Liver (tissue), 9 donors: ENCODE results near the gene MFAP3L. TPM values are rescaled to one million over a fixed set of nuclear protein-coding genes. Genes with fewer than 3 reads are reported as not detected.

Source experiments
- DNase-seq: peaks from one replicate; pipeline ENCODE4 v3.0.0-alpha.2; 2017; ENCODE audit warnings: low spot score
- H3K27ac ChIP-seq, 2 donors: one replicate each; pipeline ENCODE4 v1.7.0; 2013; ENCODE audit warnings: inconsistent platforms in 2 of 2, low read length in 2 of 2, control low read depth in 1 of 2, low read depth in 1 of 2, mild to moderate bottlenecking in 1 of 2
- H3K27me3 ChIP-seq, 4 donors: one replicate each; pipeline versions ENCODE4 v1.6.1 to v1.7.0; 2013; ENCODE audit warnings: low read length in 3 of 4, inconsistent platforms in 1 of 4, mild to moderate bottlenecking in 1 of 4, moderate library complexity in 1 of 4; ENCODE audit not compliant: control insufficient read depth in 4 of 4, insufficient read depth in 4 of 4
- H3K36me3 ChIP-seq, 4 donors: one replicate each; pipeline versions ENCODE4 v1.6.1 to v1.7.0; 2013; ENCODE audit warnings: low read length in 3 of 4, mild to moderate bottlenecking in 3 of 4, low read depth in 1 of 4, moderate library complexity in 1 of 4; ENCODE audit not compliant: control insufficient read depth in 4 of 4, insufficient read depth in 3 of 4
- H3K4me1 ChIP-seq, 4 donors: one replicate each; pipeline versions ENCODE4 v1.6.1 to v1.7.0; 2013; ENCODE audit warnings: low read length in 3 of 4, mild to moderate bottlenecking in 3 of 4, moderate library complexity in 1 of 4; ENCODE audit not compliant: control insufficient read depth in 4 of 4, insufficient read depth in 4 of 4
- H3K4me3 ChIP-seq, 3 donors: one replicate each; pipeline versions ENCODE4 v1.6.1 to v1.7.0; 2013; ENCODE audit warnings: low read length in 3 of 3, control low read depth in 1 of 3, low read depth in 1 of 3, mild to moderate bottlenecking in 1 of 3
- H3K9ac ChIP-seq, 2 donors: one replicate each; pipeline ENCODE4 v1.7.0; 2013; ENCODE audit warnings: low read length in 2 of 2, mild to moderate bottlenecking in 2 of 2, moderate library complexity in 2 of 2, control low read depth in 1 of 2, low read depth in 1 of 2
- H3K9me3 ChIP-seq, 4 donors: one replicate each; pipeline versions ENCODE4 v1.6.1 to v1.7.0; 2013; ENCODE audit warnings: low read length in 3 of 4; ENCODE audit not compliant: control insufficient read depth in 4 of 4
- EGR1 ChIP-seq, 2 donors: IDR thresholded peaks; 2 replicates each; pipeline ENCODE4 v1.6.1; 2016 to 2018; ENCODE audit warnings: antibody characterized with exemption in 2 of 2, low read depth in 2 of 2
- FOXA1 ChIP-seq: IDR thresholded peaks from 2 replicates; pipeline ENCODE4 v1.6.1; 2016; ENCODE audit warnings: antibody characterized with exemption
- FOXA2 ChIP-seq: IDR thresholded peaks from 2 replicates; pipeline ENCODE4 v1.6.1; 2016; ENCODE audit warnings: antibody characterized with exemption
- GABPA ChIP-seq, 2 donors: IDR thresholded peaks in 1 of 2; conservative IDR thresholded peaks in 1 of 2; 2 replicates each; pipeline ENCODE4 v1.6.1; 2016; ENCODE audit warnings: antibody characterized with exemption in 2 of 2, mild to moderate bottlenecking in 1 of 2, moderate library complexity in 1 of 2
- HNF4A ChIP-seq, 2 donors: conservative IDR thresholded peaks; 2 replicates each; pipeline ENCODE4 v1.6.1; 2016; ENCODE audit warnings: antibody characterized with exemption in 2 of 2, mild to moderate bottlenecking in 2 of 2
- HNF4G ChIP-seq: IDR thresholded peaks from 2 replicates; pipeline ENCODE4 v1.6.1; 2016; ENCODE audit warnings: antibody characterized with exemption
- NR2F2 ChIP-seq: IDR thresholded peaks from 2 replicates; pipeline ENCODE4 v1.6.1; 2016; ENCODE audit warnings: antibody characterized with exemption
- RAD21 ChIP-seq, 2 donors: IDR thresholded peaks; 2 replicates each; pipeline ENCODE4 v1.6.1; 2016; ENCODE audit warnings: antibody characterized with exemption in 2 of 2, mild to moderate bottlenecking in 2 of 2
- RXRA ChIP-seq, 2 donors: IDR thresholded peaks; 2 replicates each; pipeline ENCODE4 v1.6.1; 2017 to 2018; ENCODE audit warnings: antibody characterized with exemption in 2 of 2, mild to moderate bottlenecking in 1 of 2
- SP1 ChIP-seq: IDR thresholded peaks from 2 replicates; pipeline ENCODE4 v1.6.1; 2018; ENCODE audit warnings: antibody characterized with exemption, mild to moderate bottlenecking
- TAF1 ChIP-seq: conservative IDR thresholded peaks from 2 replicates; pipeline ENCODE4 v1.6.1; 2016; ENCODE audit warnings: antibody characterized with exemption, mild to moderate bottlenecking
- YY1 ChIP-seq: IDR thresholded peaks from 2 replicates; pipeline ENCODE4 v1.6.1; 2016; ENCODE audit warnings: antibody characterized with exemption, mild to moderate bottlenecking
- WGBS: extraction: QIAGEN DNeasy Blood & Tissue Kit; methylation state at CpG from one replicate; pipeline ENCODE4 v1.1.7; 2013; 5-methylcytosine and 5-hydroxymethylcytosine counted together
- polyA plus RNA-seq, 2 donors: library from polyadenylated mRNA; stranded (reverse) in 1 of 2; unstranded in 1 of 2; fragments of 200-250 nt in 1 of 2; fragments of >200 nt in 1 of 2; fragmentation: Nextera tagmentation in 1 of 2; extraction: Ambion mirVana in 1 of 2; gene quantifications; one replicate each; pipeline versions ENCODE4 v1.2.1 to v1.2.3, GENCODE V29; 2013 to 2015
- total RNA-seq, 2 donors: library from RNA; depleted of rRNA; stranded (reverse); fragments of >200 nt; gene quantifications; one replicate each; pipeline ENCODE4 v1.2.3, GENCODE V29; 2014
- TF ChIP-seq, protein P1 (sequence below): fragments of 150-350 bp; IDR thresholded peaks from 2 replicates; pipeline ENCODE4 v1.5.1; 2017; ENCODE audit warnings: improper control_type of control experiment, low read depth, low read length; ENCODE audit not compliant: missing input control
- TF ChIP-seq, protein P2 (sequence below): IDR thresholded peaks from 2 replicates; pipeline ENCODE4 v1.6.1; 2016; ENCODE audit warnings: antibody characterized with exemption, mild to moderate bottlenecking
- TF ChIP-seq, protein P3 (sequence below): IDR thresholded peaks from 2 replicates; pipeline ENCODE4 v1.6.1; 2016; ENCODE audit warnings: antibody characterized with exemption
- donor health status: healthy.
- donor health status: healthy.
- donor health status: healthy.
- donor health status: healthy.
- donor health status: healthy.

The MFAP3L gene
- total and polyA plus RNA-seq, 4 donors = 16.5 to 102 (median 18.5) TPM

DNA sequence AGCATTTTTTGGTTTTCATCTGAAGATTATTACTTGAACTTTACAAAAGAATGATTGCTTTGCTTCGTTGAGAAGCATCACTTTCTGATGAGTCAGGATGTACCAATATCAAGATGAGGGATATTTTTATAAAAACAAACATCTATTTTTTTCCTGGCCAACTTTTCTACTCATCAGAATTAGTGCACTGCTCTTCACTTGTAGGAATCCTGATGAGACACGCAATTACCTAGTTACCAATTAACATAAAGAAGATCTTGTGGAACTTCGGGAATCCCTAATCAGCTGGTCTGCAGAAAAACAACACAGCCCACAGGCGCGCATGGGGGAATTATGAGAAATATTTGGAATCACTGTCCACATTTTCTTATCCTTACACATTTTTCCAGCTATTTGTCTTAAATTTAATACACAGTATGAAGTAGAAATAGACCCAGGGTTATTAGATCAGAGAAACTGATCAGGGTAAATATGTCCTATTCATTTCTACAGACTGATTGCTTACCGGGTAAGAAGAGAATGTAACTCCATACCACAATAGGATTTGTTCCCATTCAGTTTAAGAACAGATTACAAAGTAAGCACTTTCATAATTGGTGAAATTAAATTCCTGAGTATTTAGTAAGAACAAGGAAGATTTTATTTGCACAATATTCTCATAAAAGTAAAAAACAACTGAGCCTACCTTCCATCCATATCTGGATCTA, 50.9 kb downstream of the MFAP3L start:
- WGBS = 29% methylated on average over 6 of the region's 6 CpGs
- H3K9me3 ChIP-seq = no peaks in the 10 kb centered on the region

DNA sequence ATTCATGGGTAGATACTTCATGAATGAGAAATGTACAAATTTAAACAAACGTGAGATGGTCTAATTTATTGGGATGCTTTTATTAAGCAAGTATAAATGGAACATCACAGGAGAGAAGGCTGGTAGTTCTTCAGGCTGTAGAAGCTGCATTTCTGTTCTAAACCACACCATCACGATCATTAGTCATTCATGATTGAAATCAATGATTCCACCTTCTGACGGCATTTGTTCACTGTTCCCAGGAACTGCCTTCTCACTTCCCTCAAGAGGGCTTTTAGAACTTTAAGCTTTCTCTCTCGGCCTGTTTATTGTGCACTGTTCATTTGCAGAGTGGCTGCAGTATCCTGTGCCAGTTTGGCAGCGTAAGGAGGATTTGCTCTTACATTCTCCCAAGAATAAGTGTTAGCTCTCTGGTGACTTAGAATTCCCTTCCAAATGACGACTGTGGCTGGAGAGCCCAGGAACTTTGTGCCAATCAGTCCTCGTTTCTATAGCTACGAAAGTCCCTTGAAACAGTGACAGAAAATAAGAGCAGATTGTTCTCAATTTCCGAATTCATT, 54.7 kb downstream of the MFAP3L start:
- no peak overlapping the region for H3K27ac ChIP-seq
- no peaks in the 10 kb centered on the region for H3K36me3 ChIP-seq
- 77% methylated on average over 9 of the region's 9 CpGs for WGBS

More for the DNA sequence above, 50.9 kb downstream of the MFAP3L start:
- Histone ChIP-seq H3K27ac (peak overlapping the region; percentile 47 to 69), H3K4me1 (peaks cover 2 to 14% (median 9%) of the 10 kb centered on the region in 4 donors), H3K27me3 (no peaks in the 10 kb centered on the region), H3K9ac (peak overlapping the region in 1 of 2 donors; percentile 90), H3K36me3 (no peaks in the 10 kb centered on the region), H3K4me3 (peak overlapping the region; percentile 21 to 78 (median 44))
- TF ChIP-seq YY1 (no peak), TAF1 (no peak), GABPA (IDR thresholded peaks at IDR 0.05 in 1 of 2, conservative IDR thresholded peaks at IDR 0.05 in 1 of 2) (no peak), NR2F2 (no peak), SP1 (no peak), FOXA1 (no peak), RXRA (IDR thresholded peaks at IDR 0.05) (no peak)
- TF ChIP-seq, protein P1, sequence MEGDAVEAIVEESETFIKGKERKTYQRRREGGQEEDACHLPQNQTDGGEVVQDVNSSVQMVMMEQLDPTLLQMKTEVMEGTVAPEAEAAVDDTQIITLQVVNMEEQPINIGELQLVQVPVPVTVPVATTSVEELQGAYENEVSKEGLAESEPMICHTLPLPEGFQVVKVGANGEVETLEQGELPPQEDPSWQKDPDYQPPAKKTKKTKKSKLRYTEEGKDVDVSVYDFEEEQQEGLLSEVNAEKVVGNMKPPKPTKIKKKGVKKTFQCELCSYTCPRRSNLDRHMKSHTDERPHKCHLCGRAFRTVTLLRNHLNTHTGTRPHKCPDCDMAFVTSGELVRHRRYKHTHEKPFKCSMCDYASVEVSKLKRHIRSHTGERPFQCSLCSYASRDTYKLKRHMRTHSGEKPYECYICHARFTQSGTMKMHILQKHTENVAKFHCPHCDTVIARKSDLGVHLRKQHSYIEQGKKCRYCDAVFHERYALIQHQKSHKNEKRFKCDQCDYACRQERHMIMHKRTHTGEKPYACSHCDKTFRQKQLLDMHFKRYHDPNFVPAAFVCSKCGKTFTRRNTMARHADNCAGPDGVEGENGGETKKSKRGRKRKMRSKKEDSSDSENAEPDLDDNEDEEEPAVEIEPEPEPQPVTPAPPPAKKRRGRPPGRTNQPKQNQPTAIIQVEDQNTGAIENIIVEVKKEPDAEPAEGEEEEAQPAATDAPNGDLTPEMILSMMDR = no peak
- TF ChIP-seq, protein P2, sequence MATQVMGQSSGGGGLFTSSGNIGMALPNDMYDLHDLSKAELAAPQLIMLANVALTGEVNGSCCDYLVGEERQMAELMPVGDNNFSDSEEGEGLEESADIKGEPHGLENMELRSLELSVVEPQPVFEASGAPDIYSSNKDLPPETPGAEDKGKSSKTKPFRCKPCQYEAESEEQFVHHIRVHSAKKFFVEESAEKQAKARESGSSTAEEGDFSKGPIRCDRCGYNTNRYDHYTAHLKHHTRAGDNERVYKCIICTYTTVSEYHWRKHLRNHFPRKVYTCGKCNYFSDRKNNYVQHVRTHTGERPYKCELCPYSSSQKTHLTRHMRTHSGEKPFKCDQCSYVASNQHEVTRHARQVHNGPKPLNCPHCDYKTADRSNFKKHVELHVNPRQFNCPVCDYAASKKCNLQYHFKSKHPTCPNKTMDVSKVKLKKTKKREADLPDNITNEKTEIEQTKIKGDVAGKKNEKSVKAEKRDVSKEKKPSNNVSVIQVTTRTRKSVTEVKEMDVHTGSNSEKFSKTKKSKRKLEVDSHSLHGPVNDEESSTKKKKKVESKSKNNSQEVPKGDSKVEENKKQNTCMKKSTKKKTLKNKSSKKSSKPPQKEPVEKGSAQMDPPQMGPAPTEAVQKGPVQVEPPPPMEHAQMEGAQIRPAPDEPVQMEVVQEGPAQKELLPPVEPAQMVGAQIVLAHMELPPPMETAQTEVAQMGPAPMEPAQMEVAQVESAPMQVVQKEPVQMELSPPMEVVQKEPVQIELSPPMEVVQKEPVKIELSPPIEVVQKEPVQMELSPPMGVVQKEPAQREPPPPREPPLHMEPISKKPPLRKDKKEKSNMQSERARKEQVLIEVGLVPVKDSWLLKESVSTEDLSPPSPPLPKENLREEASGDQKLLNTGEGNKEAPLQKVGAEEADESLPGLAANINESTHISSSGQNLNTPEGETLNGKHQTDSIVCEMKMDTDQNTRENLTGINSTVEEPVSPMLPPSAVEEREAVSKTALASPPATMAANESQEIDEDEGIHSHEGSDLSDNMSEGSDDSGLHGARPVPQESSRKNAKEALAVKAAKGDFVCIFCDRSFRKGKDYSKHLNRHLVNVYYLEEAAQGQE = no peak
- DNase-seq = no peak

DNA sequence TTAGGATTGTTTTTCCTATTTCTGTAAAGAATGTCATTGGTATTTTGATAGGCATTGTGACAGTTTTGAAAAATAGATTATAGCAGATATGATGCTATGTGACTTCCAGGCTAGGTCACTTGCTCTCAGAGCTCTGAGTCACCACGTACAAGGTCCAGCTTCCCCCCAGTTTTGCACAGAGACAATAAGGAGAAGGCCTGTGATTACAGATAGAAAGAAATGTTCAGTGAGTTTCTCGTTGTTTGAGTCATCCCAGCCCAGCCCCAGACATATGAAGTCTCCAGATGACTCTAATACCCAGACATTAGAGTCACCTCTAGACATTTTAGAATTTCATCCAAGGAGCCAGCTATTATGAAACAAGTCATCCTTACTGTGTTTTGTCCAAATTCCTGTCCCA, 57.2 kb downstream of the MFAP3L start:
- TF ChIP-seq, protein P1 = no peak
- TF ChIP-seq NR2F2 (no peak), FOXA2 (no peak), YY1 (no peak), RAD21 (IDR thresholded peaks at IDR 0.05) (no peak), TAF1 (no peak), GABPA (IDR thresholded peaks at IDR 0.05 in 1 of 2, conservative IDR thresholded peaks at IDR 0.05 in 1 of 2) (no peak), HNF4G (no peak), HNF4A (conservative IDR thresholded peaks at IDR 0.05) (no peak), SP1 (no peak)
- TF ChIP-seq, protein P3, sequence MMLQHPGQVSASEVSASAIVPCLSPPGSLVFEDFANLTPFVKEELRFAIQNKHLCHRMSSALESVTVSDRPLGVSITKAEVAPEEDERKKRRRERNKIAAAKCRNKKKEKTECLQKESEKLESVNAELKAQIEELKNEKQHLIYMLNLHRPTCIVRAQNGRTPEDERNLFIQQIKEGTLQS = no peak
- WGBS = 85% methylated on average over 2 of the region's 2 CpGs
- Histone ChIP-seq H3K9me3 (no peaks in the 10 kb centered on the region), H3K27ac (no peak overlapping the region), H3K36me3 (no peaks in the 10 kb centered on the region), H3K27me3 (no peaks in the 10 kb centered on the region), H3K9ac (no peak overlapping the region), H3K4me1 (peaks cover 0 to 2% (median 0%) of the 10 kb centered on the region in 4 donors), H3K4me3 (no peak overlapping the region)
- no peak for DNase-seq

More for the DNA sequence above, 54.7 kb downstream of the MFAP3L start:
- TF ChIP-seq FOXA2 (no peak), EGR1 (IDR thresholded peaks at IDR 0.05; ENCODE audit: low read depth in 2 of 2) (no peak), HNF4G (no peak)
- no peak overlapping the region for H3K4me3 ChIP-seq
- H3K27me3 ChIP-seq = no peaks in the 10 kb centered on the region
- no peak for DNase-seq
- peaks cover 2 to 13% (median 9%) of the 10 kb centered on the region in 4 donors for H3K4me1 ChIP-seq
- H3K9ac ChIP-seq = no peak overlapping the region
- no peaks in the 10 kb centered on the region for H3K9me3 ChIP-seq
